CMK (cell line): Measurements from ENCODE around the gene SAXO2.
"Not testable (repeated sequence)": the region's sequence is repeated elsewhere in the genome, so short reads cannot be mapped to it uniquely, and the experiment has no call there.

ENCODE experiments used
- DNase-seq: peaks from one replicate; pipeline ENCODE4 v3.0.0-alpha.2; 2010; ENCODE audit warnings: low read depth

SAXO2 gene

DNA sequence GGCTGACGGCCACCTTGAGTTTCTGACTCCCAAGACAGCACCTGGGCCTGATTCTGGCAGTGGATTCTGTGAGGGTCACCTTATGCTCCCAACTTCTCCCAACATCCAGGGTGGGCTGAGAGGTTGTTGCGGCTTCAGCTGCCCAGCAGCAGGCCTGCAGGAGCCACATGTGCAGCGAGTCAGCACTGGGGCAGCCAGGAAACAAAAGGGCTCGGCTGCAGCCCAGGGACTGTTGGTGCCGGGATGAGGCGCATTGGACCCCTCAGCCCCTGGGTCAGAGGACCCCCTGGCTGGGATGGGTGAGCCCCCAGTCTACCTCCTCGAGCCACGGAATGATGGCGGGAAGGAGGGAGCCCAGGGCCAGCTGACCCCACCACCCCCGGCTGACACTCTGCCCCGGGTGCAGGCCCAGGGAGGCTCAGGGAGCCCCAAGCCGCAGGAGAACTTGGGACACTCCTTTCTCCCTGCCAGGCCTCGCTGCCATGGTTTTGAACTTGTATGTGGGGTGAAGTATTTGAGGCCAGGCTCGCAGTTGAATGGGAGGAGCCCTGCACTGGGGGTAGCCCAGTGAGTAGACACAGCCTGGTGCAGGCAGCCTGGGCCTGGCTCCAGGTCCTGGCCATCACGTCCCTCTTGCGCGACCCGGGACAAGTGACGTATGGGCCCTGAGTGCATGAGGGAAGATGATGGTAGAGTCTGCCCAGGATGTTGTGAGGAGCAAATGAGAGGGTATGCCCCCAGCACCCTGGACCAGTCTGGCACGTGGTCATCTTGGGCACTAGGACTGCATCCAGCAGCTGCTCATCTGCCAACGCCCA is 51.5 kb downstream of the SAXO2 start:
- DNase-seq: not testable (repeated sequence)

DNA sequence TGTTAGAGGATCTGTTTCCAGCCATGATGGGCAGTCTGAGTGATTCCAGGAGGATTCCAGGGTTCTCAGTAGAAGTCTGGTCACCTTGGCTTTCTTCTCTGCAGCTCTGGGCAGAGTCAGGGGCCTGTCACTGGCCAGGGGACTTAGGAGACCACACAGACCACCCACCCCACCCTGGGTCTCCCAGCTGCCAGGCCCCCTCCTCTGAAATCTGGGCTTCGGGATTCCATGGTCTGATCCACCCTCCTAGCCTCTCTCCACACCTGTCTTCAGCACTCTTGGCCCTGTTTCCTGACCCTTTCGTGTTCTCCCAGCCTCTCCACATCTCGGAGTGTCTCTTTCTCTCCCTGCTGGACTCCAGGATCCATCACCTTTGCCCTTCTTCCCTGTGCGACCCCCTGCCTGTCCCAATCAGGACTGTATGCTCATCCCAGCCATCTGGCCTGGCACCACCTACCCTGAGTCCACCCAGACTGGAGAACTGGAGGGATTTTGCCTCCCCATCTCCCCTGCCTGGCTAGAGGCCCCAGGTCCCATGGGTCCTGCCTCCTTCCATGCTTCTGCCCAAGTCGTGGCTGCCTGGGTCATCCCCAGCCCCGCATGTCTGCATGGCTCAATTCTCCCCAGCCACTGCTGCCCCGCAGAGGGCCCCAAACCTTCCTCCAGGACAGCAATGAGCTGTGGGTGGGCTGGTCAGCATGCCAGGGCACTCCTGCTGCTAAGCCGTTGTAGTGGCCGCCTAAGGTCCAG is 52.3 kb downstream of the SAXO2 start:
- DNase-seq: no peak

DNA sequence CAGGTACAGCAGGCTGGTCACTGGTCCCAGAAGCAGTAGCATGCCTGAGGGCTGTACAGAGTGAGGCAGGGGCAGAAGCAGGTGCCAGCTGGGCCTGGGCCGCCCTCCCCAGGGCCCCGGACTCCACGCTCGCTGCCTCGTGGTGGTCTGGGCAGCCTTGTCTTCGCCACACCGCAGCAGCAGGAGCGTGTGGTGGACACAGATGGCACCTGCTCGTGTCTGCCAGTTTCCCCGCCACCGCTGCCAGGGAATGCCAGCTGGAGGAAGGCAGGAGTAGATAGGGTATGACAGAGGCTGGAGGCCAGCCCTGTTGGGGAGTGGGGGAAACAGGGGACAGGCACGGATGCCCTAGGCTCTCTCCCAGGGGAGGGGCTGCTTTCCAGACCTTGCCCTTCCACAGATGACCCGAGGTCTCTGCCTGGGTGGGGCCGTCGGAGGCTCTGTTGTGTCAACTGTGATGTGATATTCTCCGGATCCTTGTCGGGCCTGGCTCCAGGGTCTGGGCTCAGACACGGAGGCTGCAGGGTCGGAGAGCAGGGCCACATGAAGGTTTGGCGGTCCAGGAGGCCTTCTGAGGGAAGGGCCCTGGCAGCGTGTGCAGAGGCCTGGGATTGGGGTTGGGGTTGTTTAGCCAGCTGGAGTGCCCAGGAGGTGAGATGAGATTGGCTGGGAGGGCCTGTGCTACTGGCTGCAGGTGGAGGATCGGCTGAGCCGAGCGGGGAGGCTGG is 53.1 kb downstream of the SAXO2 start:
- DNase-seq: no peak

DNA sequence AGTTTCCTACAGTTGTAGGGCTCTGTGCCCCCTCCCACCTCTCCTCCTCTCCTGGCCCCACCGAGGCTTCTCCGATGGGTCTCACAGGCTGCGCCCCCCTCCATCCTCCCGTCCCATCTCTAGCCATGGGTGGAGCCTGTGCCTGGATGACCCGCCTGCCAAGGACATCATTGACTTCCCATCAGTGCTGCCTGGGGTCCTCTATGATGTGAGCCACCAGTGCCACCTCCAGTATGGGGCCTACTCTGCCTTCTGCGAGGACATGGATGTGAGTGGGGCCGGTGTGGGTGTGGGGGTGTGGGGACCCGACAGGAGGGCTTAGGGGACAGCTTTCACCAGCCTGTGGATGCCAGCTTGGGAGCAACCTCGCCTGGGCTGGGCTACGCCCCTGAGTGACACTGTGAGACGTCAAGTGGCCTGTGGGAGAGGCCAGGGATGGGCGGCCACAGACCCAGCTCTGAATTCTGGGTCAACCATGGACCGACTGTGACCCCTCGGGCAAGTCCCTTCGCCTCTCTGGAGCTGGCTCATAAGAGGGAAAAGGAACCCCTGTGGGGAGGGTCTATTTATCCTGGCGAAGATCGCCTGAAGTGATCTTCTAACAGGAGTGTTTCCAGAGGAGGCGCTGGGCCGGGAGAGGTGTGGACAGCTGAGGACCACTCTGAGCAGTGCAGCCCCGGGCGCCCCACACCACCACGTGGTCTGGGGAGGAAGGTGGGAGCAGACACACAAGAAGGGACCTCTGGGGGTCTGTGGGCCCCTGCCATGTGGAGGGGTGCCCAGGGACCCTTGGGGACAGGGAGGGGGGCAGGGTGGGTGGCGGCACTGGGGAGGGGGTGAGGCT is 53.9 kb downstream of the SAXO2 start:
- not testable (repeated sequence) for DNase-seq

DNA sequence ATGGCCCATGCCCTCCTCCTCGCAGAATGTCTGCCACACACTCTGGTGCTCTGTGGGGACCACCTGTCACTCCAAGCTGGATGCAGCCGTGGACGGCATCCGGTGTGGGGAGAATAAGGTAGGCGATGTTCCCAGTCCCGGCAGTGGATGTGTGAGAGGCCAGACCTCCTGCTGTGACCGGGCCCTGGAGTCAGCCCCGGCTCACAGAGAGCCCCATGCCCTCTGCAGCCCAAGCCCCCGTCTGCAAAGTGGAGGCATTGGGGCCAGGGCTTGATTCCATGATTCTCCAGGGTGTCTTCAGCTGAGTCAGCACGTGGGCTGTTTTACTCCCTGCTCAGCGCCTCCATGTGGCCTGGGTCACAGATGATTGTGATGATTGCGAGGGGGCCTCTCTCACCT is 54.5 kb downstream of the SAXO2 start:
- DNase-seq: no peak

DNA sequence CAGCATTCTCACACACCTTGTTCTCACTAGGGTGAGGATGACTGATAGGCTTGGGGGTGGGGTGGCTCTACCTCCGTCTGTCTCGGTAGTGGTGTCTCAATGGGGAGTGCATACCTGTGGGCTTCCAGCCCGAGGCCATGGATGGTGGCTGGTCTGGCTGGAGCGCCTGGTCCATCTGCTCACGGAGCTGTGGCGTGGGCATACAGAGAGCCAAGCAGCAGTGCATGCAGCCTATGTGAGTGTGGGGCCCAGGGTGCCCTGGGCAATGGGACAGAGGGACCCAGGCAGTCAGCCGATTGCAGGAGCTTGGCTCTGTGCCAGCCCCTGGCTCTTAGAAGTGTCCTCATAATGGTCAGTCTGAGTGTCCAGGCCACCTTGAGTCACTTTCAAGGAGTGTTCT is 54.9 kb downstream of the SAXO2 start:
- DNase-seq: not testable (repeated sequence)

DNA sequence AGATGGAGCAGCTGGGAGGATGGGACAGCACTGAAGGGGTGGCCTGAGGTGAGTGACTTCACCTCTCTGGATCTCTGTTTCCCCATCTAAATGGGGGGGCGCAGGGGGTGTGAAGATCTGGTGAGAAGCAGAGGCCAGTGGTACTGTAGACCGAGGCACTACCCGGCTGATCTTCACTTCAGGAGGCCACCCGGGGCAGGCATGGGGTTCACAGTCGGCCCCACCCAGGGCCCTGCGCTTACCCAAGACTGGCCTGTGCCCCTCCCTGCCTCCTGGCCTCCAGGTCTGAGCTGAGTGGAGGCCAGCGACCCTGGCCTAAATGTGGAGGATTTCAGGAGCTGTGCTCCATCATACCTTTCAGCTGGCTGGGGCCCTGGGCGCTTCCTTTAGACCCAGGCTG is 55.7 kb downstream of the SAXO2 start:
- not testable (repeated sequence) for DNase-seq

DNA sequence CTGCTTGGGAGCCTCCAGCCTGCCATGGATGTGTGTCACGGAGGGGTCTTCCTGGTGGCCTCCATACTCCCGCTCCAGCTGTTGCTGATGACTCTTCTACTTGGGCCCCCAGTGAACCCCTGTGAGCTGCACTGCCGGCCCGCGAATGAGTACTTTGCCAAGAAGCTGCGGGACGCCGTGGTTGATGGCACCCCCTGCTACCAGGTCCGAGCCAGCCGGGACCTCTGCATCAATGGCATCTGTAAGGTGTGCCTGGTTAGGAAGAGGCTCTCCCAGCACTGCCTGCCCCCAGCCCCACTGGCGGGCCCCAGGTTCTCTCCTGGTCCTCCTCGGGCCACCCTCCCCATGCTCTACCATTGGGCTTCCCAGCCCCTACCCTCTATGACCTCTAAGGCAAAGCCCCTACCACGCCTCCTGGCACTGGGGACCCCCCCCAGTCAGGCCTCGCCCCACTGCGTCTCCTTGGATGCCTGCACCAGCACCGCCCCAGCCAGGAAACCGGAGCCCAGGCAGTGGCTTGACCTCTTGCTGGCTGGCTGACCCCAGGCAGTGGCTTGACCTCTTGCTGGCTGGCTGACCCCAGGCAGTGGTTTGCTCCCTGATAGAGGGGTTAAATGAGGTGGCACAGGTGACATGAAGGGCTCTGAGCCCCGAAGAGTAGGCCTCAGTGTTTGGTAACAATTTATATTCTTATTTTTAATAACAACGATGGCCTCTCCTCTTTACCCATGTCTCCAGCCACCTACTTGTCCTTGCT is 57.1 kb downstream of the SAXO2 start:
- not testable (repeated sequence) for DNase-seq

DNA sequence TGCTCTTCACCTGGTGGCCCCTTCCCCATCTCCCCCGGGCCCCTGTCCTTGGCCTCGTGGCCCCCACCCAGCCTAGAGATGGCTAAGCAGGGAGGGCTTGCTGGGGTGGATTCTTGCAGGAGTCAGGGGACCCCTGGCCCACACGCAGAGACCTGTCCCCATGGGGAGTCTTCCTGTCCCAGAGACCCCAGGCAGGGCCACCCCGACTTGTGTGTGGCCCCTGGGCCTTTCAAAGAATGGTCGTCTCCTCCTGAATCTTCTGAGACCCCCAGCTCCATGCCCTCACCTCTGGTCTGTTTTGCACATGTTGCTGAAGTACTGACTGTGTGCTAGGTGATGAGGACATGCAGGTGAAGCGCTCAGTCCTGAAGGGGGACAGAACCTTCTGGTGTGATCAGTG is 58.2 kb downstream of the SAXO2 start:
- not testable (repeated sequence) for DNase-seq

DNA sequence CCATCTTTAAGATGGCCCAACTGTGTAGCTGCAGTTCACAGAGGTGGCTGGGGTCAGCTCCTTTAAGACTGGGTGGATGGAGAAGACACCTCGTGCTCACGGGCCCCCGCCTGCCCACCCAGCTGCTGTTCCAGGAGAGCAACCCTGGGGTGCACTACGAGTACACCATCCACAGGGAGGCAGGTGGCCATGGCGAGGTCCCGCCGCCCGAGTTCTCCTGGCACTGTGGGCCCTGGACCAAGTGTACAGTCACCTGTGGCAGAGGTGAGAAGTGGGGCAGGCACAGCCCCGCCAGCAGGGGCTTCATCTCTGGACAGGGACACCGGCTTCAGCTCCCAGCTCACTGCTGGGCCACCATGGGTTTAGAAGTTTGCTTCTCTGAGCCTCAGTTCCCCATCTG is 59.9 kb downstream of the SAXO2 start:
- DNase-seq: not testable (repeated sequence)

DNA sequence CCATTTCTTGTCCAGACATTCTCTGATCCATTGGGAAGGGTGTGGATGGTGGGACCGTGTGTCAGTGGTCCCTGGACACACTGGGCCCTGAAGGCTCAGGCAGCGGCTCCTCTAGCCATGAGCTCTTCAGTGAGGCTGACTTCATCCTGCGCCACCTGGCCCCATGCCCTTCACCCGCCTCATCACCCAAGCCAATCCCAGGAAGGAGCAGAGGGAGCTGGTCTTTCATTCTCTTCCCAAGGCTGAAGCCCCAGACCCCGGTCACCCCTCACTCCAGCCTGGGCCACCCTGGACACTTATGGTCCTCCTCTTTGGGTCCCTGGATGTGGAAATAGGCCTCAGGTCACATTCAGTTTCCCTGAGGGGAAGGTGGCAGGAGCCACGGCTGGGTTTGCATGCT is 62.2 kb downstream of the SAXO2 start:
- DNase-seq: not testable (repeated sequence)

DNA sequence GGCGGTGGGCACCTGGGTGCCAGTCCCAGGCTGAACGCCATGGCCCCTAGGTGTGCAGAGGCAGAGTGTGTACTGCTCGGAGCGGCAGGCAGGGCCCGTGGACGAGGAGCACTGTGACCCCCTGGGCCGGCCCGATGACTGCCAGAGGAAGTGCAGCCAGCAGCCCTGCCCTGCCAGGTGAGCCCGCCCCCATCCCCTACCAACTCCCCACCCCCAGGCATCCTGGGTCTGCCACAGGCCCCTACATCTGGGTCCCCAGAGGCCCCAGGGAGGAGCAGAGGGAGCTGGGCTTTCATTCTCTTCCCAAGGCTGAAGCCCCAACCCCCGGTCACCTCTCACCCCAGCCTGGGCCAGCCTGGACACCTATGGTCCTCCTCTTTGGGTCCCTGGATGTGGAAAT is 63.0 kb downstream of the SAXO2 start:
- DNase-seq: not testable (repeated sequence)

DNA sequence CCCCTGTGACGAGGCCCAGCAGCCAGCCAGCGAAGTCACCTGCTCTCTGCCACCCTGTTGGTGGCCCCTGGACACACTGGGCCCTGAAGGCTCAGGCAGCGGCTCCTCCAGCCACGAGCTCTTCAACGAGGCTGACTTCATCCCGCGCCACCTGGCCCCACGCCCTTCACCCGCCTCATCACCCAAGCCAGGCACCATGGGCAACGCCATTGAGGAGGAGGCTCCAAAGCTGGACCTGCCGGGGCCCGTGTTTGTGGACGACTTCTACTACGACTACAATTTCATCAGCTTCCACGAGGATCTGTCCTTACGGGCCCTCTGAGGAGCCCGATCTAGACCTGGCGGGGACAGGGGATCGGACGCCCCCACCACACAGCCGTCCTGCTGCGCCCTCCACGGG is 64.3 kb downstream of the SAXO2 start:
- DNase-seq: not testable (repeated sequence)

DNA sequence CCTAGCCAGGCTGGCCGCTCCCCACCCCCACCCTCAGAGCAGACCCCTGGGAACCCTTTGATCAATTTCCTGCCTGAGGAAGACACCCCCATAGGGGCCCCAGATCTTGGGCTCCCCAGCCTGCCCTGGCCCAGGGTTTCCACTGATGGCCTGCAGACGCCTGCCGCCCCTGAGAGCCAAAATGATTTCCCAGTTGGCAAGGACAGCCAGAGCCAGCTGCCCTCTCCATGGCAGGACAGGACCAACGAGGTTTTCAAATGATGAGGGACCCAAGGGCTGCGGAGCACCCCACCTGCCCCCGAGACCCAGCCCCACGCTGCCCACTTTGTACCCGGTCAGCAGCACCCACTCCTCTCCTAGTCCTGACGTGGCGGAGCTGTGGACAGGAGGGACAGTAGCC is 64.8 kb downstream of the SAXO2 start:
- not testable (repeated sequence) for DNase-seq

DNA sequence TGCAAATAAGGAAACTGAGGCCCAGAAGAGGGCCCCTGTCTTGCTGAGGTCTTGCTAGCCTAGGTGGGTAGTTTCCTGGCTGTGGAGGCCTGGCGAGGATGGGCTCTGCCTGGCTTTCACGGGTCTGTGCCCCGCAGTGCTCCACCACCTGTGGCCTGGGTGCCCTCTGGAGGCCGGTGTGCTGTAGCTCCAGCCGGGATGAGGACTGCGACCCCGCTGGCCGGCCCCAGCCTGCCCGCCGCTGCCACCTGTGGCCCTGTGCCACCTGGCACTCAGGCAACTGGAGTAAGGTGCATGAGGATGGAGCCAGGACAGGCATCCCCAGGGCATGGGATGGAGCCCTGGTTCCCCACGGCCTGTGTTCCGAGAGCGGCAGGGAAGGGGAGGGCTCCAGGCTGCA is 66.4 kb downstream of the SAXO2 start:
- DNase-seq: not testable (repeated sequence)

DNA sequence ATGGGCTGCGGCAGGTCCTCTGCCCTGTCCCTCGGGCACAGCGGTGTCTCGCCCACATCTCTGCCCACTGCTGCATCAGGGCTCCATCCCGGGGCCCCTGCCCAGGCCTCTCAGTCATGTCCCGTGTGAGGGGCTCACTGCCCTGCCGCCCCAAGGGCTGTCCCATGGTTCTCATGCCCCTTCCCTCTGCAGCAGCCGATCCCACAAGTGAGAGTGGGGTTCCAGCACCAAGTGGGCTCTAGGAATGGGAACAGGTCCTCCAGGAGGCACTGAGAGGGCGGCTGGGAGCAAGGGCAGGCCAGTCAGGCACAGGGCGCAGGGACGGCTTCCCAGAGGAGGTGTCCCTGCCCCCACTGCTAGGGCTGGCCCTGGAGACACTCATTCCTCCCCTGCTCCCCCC is 68.3 kb downstream of the SAXO2 start:
- DNase-seq: not testable (repeated sequence)

DNA sequence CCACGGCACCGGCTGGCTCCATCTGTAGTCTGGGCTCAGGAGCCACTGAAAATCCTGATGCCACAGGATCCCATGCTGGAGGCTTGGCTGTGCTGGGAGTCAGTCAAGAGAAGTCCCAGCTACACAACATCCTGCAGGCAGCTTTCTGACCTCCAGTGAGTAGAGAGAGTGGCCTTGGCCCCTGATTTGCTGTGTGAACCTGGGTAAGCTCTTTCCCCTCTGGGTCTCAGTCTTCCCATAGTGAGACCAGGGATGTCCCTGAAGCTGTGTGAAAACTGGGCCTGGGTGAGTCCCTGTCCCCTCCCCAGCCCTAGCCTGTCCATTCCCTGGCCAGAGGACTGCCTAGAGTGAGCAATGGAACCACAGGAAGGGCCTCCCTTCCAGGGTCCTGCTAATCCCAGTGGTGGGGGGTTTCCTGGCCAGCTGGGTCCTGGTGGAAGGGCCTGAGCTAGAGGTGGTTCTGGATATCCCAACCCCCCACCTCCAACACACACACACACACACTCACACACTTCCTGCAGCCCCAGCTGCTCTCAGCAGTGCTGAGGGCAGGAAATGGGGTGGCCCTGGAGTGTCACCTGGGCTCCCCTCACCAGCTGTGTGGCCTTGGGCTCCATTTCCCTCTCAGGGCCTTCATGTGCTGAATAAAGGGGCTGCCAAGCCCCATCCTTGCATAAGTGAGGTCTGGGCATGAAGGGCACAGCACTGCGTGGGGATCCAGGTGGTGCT is 69.1 kb downstream of the SAXO2 start:
- not testable (repeated sequence) for DNase-seq

DNA sequence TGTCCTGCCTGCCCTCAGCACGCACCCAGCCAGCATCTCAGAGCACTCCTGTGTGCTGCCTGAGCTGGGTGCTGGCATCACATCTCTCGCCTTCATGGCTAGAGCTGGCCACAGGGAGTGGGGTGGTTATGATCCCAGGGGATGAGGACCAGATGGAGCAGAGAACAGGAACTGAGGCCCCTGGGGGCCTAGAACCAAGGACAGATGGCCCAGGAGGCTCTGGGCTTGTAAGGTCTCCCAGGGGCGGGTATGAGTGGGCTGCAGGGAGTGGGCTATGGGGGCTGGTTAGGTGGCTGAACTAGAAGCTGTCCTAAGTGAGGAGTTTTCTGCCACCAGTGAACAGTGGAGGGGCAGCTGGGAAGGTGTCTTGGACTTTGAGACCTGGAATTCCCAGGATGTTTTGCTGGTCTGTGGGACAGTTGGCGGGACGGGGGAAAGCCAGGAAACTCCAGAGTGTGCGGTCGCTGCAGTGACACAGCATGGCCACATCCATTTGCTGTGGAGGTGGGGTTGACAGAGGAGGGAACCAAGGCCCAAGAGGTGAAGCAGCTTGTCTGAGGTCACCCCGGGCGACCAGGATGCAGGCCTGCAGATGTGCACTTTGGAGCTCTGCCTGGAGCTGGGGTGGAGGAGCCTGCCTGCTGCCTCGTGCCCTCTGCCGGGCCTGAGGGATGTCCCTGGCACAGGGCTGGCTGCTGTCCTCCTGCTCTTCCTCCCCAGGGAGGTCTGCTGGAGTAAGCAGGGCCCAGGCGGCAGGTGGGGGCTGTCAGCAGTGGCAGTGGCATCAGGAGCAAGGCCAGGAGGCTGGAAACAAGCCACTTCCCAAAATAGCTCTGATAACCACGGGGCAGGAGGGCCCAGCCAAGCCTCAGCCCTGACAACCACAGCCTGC is 70.3 kb downstream of the SAXO2 start:
- not testable (repeated sequence) for DNase-seq
